ENCODE data around the gene ADGRL1. TPM values are rescaled to one million over a fixed set of nuclear protein-coding genes. Genes with fewer than 3 reads are reported as not detected.

ADGRL1 gene
- total and polyA plus RNA-seq, 2 of the 8 experiments (the other 6 are each of a cell fraction or from before 2014, with no cell fraction given) = 95.6 to 112 TPM

- TF ChIP-seq EGR1 (IDR thresholded peaks at IDR 0.05; ENCODE audit: borderline replicate concordance, low read depth, low read length) (no peak), SIRT6 (IDR thresholded peaks at IDR 0.05; ENCODE audit: low read length) (no peak), JUN (IDR thresholded peaks at IDR 0.05; ENCODE audit: low read depth, low read length) (no peak), RAD21 (IDR thresholded peaks at IDR 0.05 in 1 of 2, conservative IDR thresholded peaks at IDR 0.05 in 1 of 2; ENCODE audit: low read depth in 2 of 2, low read length in 2 of 2) (no peak), CHD1 (IDR thresholded peaks at IDR 0.05; ENCODE audit: low read depth, low read length) (no peak), KDM5A (IDR thresholded peaks at IDR 0.05; ENCODE audit: low read length) (no peak)
These were observed 86.8 kb downstream of the ADGRL1 start (continued) for GRCh38 chr19:14119146-14119545.
